ENCODE measurements around the gene LHFPL6. TPM values are rescaled to one million over a fixed set of nuclear protein-coding genes. Genes with fewer than 3 reads are reported as not detected.

Gene LHFPL6
- polyA plus RNA-seq, 3 donors = 0.14 to 0.59 (median 0.46) TPM

DNA sequence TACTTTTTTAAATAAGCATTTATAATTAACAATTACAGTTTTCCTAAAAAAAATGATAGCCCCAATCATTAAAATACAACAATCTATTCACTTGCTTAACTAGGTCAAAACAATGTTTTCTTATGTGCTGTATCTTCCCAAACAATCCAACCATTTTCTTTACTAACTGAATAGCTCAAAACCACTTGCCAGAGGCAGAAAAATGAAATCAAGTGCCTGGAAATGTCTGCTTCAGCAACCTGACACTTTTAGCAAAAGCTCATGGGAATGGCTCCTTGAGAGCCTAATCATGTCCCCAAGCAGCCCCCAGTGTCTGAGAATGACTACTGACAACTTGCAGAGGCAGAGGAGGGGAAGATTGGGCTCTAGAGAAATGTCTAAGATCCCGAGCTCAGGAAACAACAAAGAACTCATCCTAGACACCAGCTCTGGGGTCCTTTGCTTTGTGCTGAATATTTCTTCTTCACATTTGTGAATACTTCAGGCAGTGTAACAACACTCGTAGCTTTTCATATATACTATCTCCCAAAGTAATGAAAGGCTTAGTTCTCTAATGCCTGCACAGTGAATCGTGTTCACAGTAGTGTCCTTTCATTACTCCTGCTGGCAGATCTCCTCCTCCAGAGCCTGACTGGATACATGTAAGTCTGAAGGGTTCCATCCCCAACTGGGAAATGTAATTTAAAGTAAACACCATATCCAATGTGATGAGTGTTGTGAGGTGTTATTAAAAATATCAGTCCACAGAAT, 280.0 kb downstream of the LHFPL6 start:
- H4K20me1 ChIP-seq (ENCODE audit: insufficient read depth, low read length) = no peaks in the 10 kb centered on the region
- H3K9me3 Mint-ChIP-seq = peaks cover 0 to 4% (median 0%) of the 10 kb centered on the region in 7 donors
- no peak overlapping the region for H3K27ac Mint-ChIP-seq
- H3K27me3 ChIP-seq (ENCODE audit: control insufficient read depth in 2 of 2, insufficient read depth in 2 of 2, low read length in 2 of 2) = no peaks in the 10 kb centered on the region
- no peak for DNase-seq
- H3K9me3 ChIP-seq (replicated peaks in 1 of 2; ENCODE audit: control insufficient read depth in 1 of 2, insufficient read depth in 1 of 2, low read length in 2 of 2) = no peaks in the 10 kb centered on the region
- no peak overlapping the region for H2AFZ ChIP-seq (ENCODE audit: insufficient read depth, low read depth, low read length, poor library complexity, severe bottlenecking)
- no peak overlapping the region for H3K4me3 Mint-ChIP-seq
- TF ChIP-seq CTCF (IDR thresholded peaks at IDR 0.05) = no peak
- H3K27ac ChIP-seq (ENCODE audit: low read depth in 1 of 2, low read length in 2 of 2) = no peak overlapping the region
- H3K27me3 Mint-ChIP-seq (ENCODE audit: low read depth in 3 of 3) = peaks cover 1 to 3% (median 1%) of the 10 kb centered on the region in 3 donors
- no peak overlapping the region for H3K4me3 ChIP-seq (replicated peaks in 1 of 3; ENCODE audit: low read depth in 2 of 3, low read length in 3 of 3)
- no peaks in the 10 kb centered on the region for H3K79me2 ChIP-seq (ENCODE audit: insufficient read depth, low read length)
- intact Hi-C loops (cut with micrococcal nuclease) = no loop called here
- no peaks in the 10 kb centered on the region for H3K4me1 ChIP-seq (ENCODE audit: control insufficient read depth in 1 of 2, insufficient read depth in 2 of 2, low read length in 2 of 2)
- no peak overlapping the region for H3K9ac ChIP-seq (ENCODE audit: insufficient read depth, low read length, poor library complexity, severe bottlenecking)
- peaks cover 6% of the 10 kb centered on the region for H3K4me1 Mint-ChIP-seq
- no peak overlapping the region for H3K4me2 ChIP-seq (replicated peaks; ENCODE audit: extremely low read depth, low read length, poor library complexity, severe bottlenecking)
- 100% methylated on average over 1 of the region's 3 CpGs for WGBS (ENCODE audit: insufficient coverage)
- H3K36me3 Mint-ChIP-seq = no peaks in the 10 kb centered on the region
- H3K36me3 ChIP-seq (replicated peaks in 1 of 2; ENCODE audit: control insufficient read depth in 1 of 2, insufficient read depth in 2 of 2, low read length in 2 of 2) = no peaks in the 10 kb centered on the region

DNA sequence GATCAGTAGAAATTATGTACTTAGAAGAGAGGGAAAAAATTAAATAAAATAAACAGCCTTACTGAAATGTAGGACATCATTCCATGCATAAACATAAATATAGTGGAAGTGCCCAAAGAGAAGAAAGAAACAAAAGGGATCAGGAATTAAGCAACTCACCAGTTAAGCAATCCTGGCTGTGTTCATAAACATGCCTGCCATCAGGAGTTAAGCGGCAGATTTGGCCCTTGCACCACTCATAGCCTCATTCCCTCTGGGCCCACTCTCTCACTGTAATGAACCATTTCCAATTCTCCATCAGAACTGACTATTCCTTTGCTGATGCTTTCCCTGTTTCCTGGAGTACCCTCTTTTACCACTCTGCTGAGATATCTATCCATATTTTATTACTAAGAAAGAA, 281.4 kb downstream of the LHFPL6 start:
- no peak for DNase-seq
- H3K27ac ChIP-seq (ENCODE audit: low read depth in 1 of 2, low read length in 2 of 2) = no peak overlapping the region
- H3K27me3 ChIP-seq (ENCODE audit: control insufficient read depth in 2 of 2, insufficient read depth in 2 of 2, low read length in 2 of 2) = no peaks in the 10 kb centered on the region
- H3K4me1 Mint-ChIP-seq = peaks cover 6% of the 10 kb centered on the region
- no peak overlapping the region for H3K27ac Mint-ChIP-seq
- WGBS (ENCODE audit: insufficient coverage) = no CpG with 5 or more reads among the region's 1 CpG
- H3K4me3 ChIP-seq (replicated peaks in 1 of 3; ENCODE audit: low read depth in 2 of 3, low read length in 3 of 3) = no peak overlapping the region
- H3K4me1 ChIP-seq (ENCODE audit: control insufficient read depth in 1 of 2, insufficient read depth in 2 of 2, low read length in 2 of 2) = peaks cover 0 to under 1% of the 10 kb centered on the region in 2 donors
- peaks cover 0 to 4% (median 0%) of the 10 kb centered on the region in 7 donors for H3K9me3 Mint-ChIP-seq
- no peak overlapping the region for H3K9ac ChIP-seq (ENCODE audit: insufficient read depth, low read length, poor library complexity, severe bottlenecking)
- H3K9me3 ChIP-seq (replicated peaks in 1 of 2; ENCODE audit: control insufficient read depth in 1 of 2, insufficient read depth in 1 of 2, low read length in 2 of 2) = no peaks in the 10 kb centered on the region
- H3K4me3 Mint-ChIP-seq = no peak overlapping the region
- peaks cover 1 to 3% (median 1%) of the 10 kb centered on the region in 3 donors for H3K27me3 Mint-ChIP-seq (ENCODE audit: low read depth in 3 of 3)
- no peak overlapping the region for H3K4me2 ChIP-seq (replicated peaks; ENCODE audit: extremely low read depth, low read length, poor library complexity, severe bottlenecking)
- H2AFZ ChIP-seq (ENCODE audit: insufficient read depth, low read depth, low read length, poor library complexity, severe bottlenecking) = no peak overlapping the region
- H3K36me3 ChIP-seq (replicated peaks in 1 of 2; ENCODE audit: control insufficient read depth in 1 of 2, insufficient read depth in 2 of 2, low read length in 2 of 2) = no peaks in the 10 kb centered on the region
- no peak for TF ChIP-seq CTCF (IDR thresholded peaks at IDR 0.05)
- no peaks in the 10 kb centered on the region for H3K36me3 Mint-ChIP-seq
- H3K79me2 ChIP-seq (ENCODE audit: insufficient read depth, low read length) = no peaks in the 10 kb centered on the region
- intact Hi-C loops (cut with micrococcal nuclease) = no loop called here
- no peaks in the 10 kb centered on the region for H4K20me1 ChIP-seq (ENCODE audit: insufficient read depth, low read length)

Measured in CD14-positive monocyte (primary cell).